K562 (cell line): ENCODE data around the gene ART4. TPM values are rescaled to one million over a fixed set of nuclear protein-coding genes. Genes with fewer than 3 reads are reported as not detected.

Experiments
- ARID2 ChIP-seq: fragments of 450-650 bp; IDR thresholded peaks from 2 replicates; pipeline ENCODE4 v1.6.1; 2017; ENCODE audit warnings: antibody characterized with exemption, mild to moderate bottlenecking
- CUX1 ChIP-seq: fragments of 200-800 bp; sonication (Bioruptor generic); IDR thresholded peaks from 2 replicates; pipeline ENCODE4 v1.6.1; 2016; ENCODE audit warnings: missing genetic modification characterization, missing compliant biosample characterization
- ELF1 ChIP-seq: fragments of 200-800 bp; sonication (Bioruptor generic); IDR thresholded peaks from 2 replicates; pipeline ENCODE4 v1.6.1; 2016; ENCODE audit warnings: missing genetic modification characterization, missing compliant biosample characterization
- HDAC2 ChIP-seq: fragments of 450-650 bp; IDR thresholded peaks from 2 replicates; pipeline ENCODE4 v1.6.1; 2016; ENCODE audit warnings: mild to moderate bottlenecking
- JUNB ChIP-seq: fragments of 450-650 bp; formaldehyde crosslinking; conservative IDR thresholded peaks from 2 replicates; pipeline ENCODE4 v1.4.0; 2020; ENCODE audit warnings: mild to moderate bottlenecking
- L3MBTL2 ChIP-seq: fragments of 450-650 bp; IDR thresholded peaks from 2 replicates; pipeline ENCODE4 v1.6.1; 2016; ENCODE audit warnings: mild to moderate bottlenecking, moderate library complexity
- MTA1 ChIP-seq: fragments of 450-650 bp; IDR thresholded peaks from 2 replicates; pipeline ENCODE4 v1.6.1; 2017; ENCODE audit warnings: borderline replicate concordance
- RNF2 ChIP-seq: sonication (generic); IDR thresholded peaks from 2 replicates; pipeline ENCODE4 v1.6.1; 2016
- SMARCA4 ChIP-seq: fragments of 450-650 bp; IDR thresholded peaks from 2 replicates; pipeline ENCODE4 v1.6.1; 2016
- SMARCB1 ChIP-seq: IDR thresholded peaks from 2 replicates; pipeline ENCODE4 v1.6.1; 2011; ENCODE audit warnings: improper control_type of control experiment, low read depth; ENCODE audit not compliant: insufficient read length
- STAG1 ChIP-seq: sonication (generic); formaldehyde crosslinking; IDR thresholded peaks from 2 replicates; pipeline ENCODE4 v1.5.0; 2020; ENCODE audit warnings: missing genetic modification reagents, borderline replicate concordance
- ZNF239 ChIP-seq: fragments of 250-450 bp; sonication (Bioruptor Pico); IDR thresholded peaks from 2 replicates; pipeline ENCODE4 v1.4.0; 2020; ENCODE audit warnings: mild to moderate bottlenecking
- ZNF274 ChIP-seq: IDR thresholded peaks from 2 replicates; pipeline ENCODE4 v1.6.1; 2011; ENCODE audit warnings: low read depth, mild to moderate bottlenecking, low read length, moderate library complexity, borderline replicate concordance
- ZNF518B ChIP-seq: fragments of 250-450 bp; sonication (Bioruptor Pico); IDR thresholded peaks from 2 replicates; pipeline ENCODE4 v1.5.0; 2021; ENCODE audit warnings: mild to moderate bottlenecking, moderate library complexity
- ZNF707 ChIP-seq: fragments of 250-450 bp; sonication (Bioruptor Pico); conservative IDR thresholded peaks from 2 replicates; pipeline ENCODE4 v1.8.0; 2022; ENCODE audit warnings: inconsistent platforms, mild to moderate bottlenecking, moderate library complexity
- ZNF77 ChIP-seq: fragments of 250-450 bp; sonication (Bioruptor Pico); IDR thresholded peaks from 2 replicates; pipeline ENCODE4 v1.5.0; 2020
- polyA plus RNA-seq, 8 experiments: library from polyadenylated mRNA; depleted of rRNA in 4 of 8; stranded (reverse) in 5 of 8; unstranded in 3 of 8; fragments of >200 nt; fragmentation: Nextera tagmentation in 2 of 8; fragmentation: Illumina TruSeq in 1 of 8; extraction: Ambion mirVana in 2 of 8; extraction: Trizol in 1 of 8; gene quantifications; 2 replicates each; pipeline versions ENCODE4 v1.2.1 to v1.2.3, GENCODE V29; 2011 to 2014; ENCODE audit warnings: inconsistent platforms in 1 of 8, missing spikeins in 1 of 8
- total RNA-seq, 7 experiments: library from RNA; depleted of rRNA in 6 of 7; stranded (reverse); fragments of >200 nt in 6 of 7; fragmentation: Illumina TruSeq in 2 of 7; extraction: Trizol in 2 of 7; gene quantifications; 2 replicates each; pipeline versions ENCODE4 v1.2.1 to v1.2.3, GENCODE V29; 2011 to 2021; ENCODE audit warnings: low replicate concordance in 1 of 7
- TF ChIP-seq, protein P1 (sequence below), 2 experiments: fragments of 250-450 bp in 1 of 2; fragments of 450-650 bp in 1 of 2; sonication (Bioruptor Pico) in 1 of 2; IDR thresholded peaks; 2 replicates each; pipeline versions ENCODE4 v1.6.1 to v1.8.0; 2016 to 2021; ENCODE audit warnings: mild to moderate bottlenecking in 2 of 2, moderate library complexity in 2 of 2, missing compliant biosample characterization in 1 of 2, missing genetic modification characterization in 1 of 2
- TF ChIP-seq, protein P2 (sequence below), 2 experiments: fragments of 450-650 bp; conservative IDR thresholded peaks; 2 replicates each; pipeline ENCODE4 v1.6.1; 2017; ENCODE audit warnings: mild to moderate bottlenecking in 2 of 2, moderate library complexity in 2 of 2

Gene ART4
- total and polyA plus RNA-seq, 9 of the 15 experiments (the other 6 are each of a cell fraction or from before 2014, with no cell fraction given): 0.07 TPM; not detected in 8

DNA sequence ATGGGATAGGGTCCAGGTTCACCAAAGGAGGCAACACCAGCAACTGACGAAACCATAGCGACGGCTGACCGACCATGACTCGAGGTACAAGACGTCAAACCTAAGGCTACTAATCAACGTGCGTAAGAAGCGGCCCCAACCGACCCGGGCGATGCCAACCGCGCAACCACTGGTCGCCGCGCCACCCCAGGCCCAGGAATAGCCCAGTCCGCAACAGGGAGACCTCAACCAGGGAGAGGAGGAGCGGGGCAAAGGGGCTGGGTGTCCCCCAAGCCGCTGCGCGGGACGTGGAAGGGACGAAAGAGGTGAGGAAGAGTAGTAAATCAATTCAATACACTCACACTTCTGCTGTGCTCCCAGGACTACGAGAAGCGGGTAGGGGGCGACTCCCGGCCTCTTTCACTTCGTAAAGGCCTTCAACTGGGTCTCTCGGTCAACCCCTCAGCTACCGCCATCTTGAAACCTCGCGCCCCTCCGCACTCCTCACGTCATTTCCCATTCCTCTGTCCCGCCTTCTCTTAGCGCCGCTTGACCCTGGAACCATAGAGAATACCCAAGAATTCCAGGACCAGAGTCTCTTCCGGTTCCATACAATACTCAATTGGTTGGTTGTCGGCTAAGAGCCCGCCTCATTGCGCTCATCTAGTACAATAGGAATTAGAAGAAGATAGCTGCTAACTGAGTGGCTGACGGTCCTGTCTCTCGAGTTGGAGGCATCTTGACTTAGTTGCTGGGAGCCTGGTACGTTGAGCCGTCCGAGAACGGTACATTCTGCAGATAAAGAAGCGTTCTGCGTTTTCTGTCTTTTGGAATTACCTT is 40.1 kb downstream of the ART4 start, which contains the start of the genes C12orf60 and WBP11 (continued):
- TF ChIP-seq SMARCA4 (no peak), ZNF239 (CRISPR knock-in tag) (no peak), HDAC2 (no peak), ARID2 (no peak), SMARCB1 (no peak), RNF2 (no peak), CUX1 (CRISPR knock-in tag) (no peak), ZNF518B (CRISPR knock-in tag) (no peak), ELF1 (tag) (no peak), JUNB (no peak), STAG1 (no peak), L3MBTL2 (peak; percentile 51), ZNF77 (CRISPR knock-in tag) (no peak), ZNF274 (no peak), MTA1 (no peak), ZNF707 (no peak)
- TF ChIP-seq, protein P1, sequence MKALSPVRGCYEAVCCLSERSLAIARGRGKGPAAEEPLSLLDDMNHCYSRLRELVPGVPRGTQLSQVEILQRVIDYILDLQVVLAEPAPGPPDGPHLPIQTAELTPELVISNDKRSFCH (CRISPR knock-in tag; IDR thresholded peaks at IDR 0.05): no peak
- TF ChIP-seq, protein P1 (tag; IDR thresholded peaks at IDR 0.05): peak; percentile 18; the same call in 1 of the 2 replicates
- TF ChIP-seq, protein P2, sequence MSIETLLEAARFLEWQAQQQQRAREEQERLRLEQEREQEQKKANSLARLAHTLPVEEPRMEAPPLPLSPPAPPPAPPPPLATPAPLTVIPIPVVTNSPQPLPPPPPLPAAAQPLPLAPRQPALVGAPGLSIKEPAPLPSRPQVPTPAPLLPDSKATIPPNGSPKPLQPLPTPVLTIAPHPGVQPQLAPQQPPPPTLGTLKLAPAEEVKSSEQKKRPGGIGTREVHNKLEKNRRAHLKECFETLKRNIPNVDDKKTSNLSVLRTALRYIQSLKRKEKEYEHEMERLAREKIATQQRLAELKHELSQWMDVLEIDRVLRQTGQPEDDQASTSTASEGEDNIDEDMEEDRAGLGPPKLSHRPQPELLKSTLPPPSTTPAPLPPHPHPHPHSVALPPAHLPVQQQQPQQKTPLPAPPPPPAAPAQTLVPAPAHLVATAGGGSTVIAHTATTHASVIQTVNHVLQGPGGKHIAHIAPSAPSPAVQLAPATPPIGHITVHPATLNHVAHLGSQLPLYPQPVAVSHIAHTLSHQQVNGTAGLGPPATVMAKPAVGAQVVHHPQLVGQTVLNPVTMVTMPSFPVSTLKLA (conservative IDR thresholded peaks at IDR 0.05): peak; percentile 33 to 52; a peak in 1 of 4 replicates
